Urothelium cell line (cell line): Measurements from ENCODE around the gene SRXN1.

ENCODE experiments used
- DNase-seq: peaks from one replicate; pipeline ENCODE4 v3.0.0; 2011; ENCODE audit warnings: low spot score, mixed read lengths
- FAIRE-seq: peaks from 2 replicates; lab custom pipeline; 2011; peaks lifted over from hg19 to GRCh38; lab: Jason Lieb, UNC

The SRXN1 gene

DNA sequence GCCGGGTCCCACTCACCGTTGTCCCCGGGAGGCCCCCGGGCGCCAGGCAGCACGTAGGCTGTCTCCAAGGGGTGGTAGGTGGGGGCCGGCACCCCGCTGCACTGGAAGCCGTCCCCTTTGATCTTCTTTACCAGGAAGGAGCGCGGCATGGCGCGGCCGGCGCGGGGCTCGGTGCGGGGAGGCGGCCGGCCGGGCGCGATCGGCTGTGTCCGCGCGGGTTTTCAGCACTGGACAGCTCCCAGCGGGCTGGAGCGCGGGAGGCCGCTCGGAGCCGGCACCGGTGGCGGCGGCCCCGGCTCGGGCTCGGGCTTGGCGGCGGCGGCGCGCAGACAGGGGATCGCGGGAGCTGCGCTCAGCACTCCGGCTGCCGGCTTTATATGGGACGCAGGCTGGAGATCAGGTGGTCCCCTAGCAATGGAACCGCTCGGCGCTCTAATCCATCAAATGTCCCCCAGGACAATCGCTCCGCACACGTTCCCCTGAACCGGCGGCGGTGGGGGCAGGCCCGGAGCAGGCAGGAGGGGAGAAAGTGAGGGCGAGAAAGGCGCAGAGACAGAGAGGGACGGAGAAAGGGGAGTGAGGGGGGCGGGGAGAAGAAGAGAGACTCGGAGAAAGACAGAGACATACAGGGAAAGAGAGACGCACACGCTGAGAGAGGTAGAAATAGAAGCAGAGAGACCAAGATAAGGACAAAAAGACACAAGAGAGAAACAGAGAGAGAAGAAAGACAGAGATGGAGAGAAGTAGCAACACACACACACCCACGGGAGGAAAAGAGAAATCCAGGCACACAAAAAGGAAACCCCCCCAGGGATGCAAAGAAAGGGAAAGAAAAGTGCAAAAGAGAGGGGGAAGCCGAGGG, 22.7 kb upstream of the SRXN1 start, which contains the start of gene SCRT2:
TSS of gene SCRT2 (minus strand) at position 350 of the 862 bp plus-strand sequence. CDS start at position 149, 201 bp downstream.
- FAIRE-seq: no peak
- peak; percentile 88 for DNase-seq

DNA sequence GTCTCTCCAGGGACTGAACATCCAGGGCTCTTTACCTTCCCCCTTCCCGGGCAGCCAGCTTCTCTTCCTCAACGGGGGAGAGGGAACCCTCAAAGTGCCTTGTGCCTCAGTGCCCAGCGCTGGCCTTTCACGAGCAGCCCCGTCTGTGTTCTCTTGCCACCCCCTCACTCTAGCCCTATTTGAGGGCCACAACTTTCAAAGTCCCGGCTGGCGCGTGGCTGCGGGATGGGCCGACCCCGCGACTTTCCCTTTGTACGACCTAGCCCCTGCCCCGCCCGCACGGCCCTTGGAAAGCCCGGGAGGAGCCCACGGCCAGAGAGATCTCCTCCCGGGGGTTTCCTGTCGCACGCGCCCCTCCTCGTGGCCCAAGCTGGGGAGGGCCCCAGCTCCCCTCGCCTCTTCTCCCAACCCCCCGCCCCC, 22.0 kb upstream of the SRXN1 start:
- no peak for DNase-seq
- FAIRE-seq: no peak

DNA sequence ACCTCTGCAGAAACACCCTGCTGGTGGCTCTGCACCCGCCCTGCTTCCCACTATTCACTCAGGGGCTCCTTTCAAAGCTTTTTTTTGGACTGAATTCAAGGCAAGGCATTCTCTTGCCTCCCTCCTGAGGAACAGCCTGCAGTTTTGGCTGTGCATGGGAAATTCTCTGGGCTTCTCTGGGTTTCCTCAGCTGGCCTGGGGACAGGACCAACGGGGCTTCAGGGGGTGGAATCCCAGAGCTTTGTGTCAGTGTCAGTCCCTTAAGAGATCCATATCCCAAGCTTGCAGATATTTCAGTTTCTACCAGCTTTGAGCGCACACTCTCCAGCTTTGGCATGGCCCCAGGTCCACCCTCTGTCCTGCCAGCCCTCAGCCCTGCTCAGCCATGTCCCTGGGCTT, 20.6 kb upstream of the SRXN1 start:
- no peak for DNase-seq
- no peak for FAIRE-seq

DNA sequence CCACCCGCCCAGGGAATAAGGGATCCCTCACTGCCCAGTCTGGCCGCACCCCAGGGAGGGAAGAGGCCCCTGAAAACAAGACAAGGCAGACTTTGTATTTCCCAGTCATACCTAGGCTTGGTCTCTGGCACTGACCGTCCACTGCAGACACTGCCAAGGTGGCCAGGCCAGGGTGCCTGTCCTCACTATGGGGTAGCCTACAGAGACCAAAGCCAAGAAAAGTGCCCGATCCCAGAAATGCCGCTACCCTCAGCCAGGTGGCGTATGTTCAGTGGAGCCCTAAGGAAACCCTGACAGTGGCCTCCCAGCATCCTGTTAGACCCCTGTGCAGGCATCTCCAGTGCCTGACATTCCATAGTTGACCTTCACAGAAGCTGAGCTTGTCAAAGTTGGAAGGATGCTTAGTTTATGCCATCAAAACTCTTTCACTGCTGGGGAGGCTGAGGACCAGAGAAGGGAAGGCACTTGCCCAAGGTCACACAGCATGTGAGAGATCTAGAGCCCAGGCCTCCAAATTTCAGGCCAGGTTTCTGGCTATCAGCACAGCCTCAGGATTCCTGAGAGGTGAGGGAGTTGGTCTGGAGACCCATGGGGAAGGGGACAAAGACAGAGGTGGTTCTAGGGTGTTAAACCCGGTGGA, 20.1 kb upstream of the SRXN1 start:
- FAIRE-seq: no peak

DNA sequence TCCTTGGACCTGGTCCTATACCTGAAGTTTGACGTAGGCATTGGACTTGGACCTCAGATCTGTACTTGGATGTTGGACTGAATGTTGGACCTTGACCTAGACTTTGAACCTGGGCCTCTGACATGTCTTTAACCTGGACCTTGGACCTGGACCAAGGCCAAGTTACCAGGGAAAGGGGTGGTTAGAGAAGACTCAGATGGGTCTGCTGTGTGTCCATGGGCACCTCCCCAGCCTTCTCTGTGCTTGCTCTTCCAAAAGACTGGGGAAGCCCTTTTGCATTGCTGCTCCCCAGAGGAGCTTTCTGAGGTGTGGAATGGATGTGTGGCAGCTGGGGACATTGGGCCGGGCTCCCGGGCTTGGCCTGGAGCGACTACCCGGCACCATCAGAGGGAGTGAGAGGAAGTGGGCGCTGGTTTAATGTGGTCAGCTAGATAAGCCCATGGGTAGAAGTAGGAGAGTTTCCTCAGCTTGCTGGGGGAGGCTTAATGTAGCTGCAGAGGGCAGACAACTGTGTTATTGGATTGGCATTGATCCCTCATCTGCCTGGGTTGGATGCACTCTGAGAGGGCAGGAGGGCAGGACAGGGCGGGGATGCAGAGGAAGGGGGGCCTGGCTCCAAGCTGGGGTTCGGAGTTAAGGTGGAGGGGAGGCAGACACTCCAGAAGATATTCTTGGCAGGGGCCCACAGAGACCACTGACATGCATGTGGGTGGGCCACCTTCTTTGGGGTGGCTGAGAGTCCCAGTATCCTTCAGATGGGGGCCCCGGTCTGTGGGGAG, 18.4 kb upstream of the SRXN1 start:
- FAIRE-seq (no peak), DNase-seq (no peak)

More for the DNA sequence above, 20.1 kb upstream of the SRXN1 start:
- DNase-seq: no peak

DNA sequence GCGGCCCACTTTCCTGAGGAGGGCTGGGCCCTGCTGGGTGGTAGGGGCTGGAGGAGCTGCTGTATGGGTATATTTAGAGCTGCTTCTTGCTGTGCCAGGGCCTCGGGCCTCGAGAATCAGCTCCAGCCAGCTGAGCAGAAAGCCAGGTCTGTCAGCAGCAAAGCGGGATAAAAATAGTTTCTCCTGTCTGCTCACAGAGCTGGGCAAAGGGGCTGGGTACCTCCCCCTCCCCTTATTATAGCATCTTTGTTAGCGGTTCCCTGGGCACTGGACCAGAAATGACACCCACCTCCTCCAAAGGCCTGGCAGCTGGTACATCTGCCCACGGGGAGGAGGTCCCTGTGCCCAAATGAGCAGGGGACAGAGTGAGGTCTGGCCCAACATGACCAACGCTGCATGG, 16.6 kb upstream of the SRXN1 start:
- FAIRE-seq: no peak
- no peak for DNase-seq

DNA sequence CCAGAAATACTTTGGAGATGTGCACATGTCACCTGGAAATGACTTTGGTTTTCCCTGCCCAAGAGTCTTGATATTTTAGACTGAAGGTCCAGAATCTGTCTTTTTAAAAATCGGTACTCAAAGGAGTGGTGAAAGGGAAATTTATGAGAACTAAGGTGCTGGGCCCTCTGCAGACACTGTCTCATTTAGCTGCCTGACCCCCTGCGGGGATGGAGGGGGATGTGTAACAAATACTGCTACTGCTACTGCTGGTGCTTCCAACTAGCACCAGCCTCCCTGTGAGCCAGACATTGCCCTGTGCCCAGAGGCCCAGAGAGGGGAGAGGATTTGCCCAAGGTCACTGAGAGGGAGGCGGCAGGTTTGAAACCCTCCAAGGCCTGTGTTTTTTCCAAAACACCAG, 15.6 kb upstream of the SRXN1 start:
- DNase-seq (no peak), FAIRE-seq (no peak)

DNA sequence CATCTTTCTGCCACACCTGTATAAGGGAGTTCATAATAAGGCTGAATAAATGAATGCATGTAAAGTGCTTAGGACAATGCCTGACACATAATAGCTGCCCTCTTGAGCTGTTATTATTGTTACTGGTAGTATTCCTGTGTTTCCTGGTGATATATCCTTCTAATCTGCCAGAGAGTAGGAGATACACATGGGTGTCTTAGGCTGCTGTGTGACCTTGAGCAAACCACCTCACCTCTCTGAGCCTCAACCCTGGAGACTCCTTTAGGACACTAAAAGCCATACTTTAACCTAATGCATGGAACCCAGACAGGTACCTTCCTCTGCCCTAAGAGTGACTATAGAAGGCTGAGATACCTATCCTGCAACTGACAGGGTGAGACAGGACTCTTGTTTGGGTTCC, 15.1 kb upstream of the SRXN1 start:
- DNase-seq: no peak
- no peak for FAIRE-seq

DNA sequence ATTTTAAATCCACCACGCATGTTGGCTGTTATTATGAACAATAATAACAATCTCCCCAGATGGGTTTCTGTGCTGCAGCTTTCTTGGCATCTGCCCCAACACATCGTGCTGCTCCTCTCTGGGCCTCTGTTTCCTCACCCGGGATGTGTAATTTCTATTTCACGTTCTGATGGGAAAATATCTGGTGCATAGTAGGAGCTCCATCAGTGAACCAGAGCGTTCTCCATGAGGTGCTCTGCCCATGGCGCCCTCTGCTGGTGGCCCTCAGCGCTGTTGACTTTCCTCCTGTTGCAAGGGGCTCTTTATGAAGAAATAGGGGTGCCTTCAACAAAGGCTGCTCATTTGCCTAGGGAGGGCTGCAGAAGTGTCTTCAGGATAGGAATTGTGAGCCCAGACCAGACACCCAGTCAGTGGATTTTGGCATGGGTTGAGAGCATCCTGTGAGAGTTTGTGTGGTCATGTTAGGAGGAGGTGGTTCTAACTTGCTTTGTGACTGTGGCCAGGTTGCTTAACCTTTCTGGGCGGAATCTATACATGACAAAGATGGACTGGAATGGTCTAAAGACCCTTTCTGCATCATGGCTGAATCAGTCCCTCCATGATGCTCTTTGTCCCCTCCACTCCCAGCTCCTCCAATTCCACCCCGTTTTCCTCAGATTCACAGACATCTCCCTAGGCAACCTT, 14.5 kb upstream of the SRXN1 start:
- DNase-seq: peak; percentile 57
- no peak for FAIRE-seq

DNA sequence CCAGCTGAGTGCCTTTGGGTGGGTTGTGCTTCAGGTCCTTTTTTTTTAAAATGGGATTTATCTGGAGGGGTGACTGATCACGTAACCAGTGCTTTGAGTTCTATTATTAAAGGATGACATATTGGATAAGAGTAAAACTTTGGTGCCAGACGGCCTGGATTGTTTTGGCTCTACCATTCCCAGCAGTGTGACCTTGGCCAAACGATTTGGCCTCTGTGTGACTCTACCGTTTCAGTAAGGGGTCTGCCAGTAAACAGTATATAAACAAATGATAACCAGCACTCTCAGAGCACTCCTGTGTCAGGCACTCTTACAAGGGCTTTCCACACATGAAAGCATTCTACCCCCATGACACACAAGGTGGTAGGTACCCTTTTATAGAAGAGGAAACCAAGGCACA, 13.9 kb upstream of the SRXN1 start:
- DNase-seq (no peak), FAIRE-seq (no peak)

DNA sequence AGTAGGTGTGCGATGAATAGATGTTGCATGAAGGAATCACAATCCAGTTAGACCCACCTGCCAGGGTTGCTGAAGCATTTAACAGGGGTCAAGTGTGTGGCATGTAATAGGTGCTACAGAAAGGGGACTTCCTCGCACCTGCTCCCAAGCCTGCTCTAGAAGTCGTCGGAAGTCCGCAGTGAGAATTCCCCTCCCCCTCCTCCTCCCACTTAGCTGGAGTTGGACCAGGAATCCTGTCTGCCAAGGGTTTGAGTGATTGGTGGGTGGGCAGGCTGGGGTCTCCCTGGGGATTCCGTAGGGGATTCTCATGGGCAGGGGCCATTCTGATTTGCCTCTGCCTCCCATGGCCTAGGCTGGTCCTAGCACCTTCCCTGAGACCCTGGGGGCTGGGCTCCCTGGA, 12.3 kb upstream of the SRXN1 start:
- DNase-seq (no peak), FAIRE-seq (no peak)

DNA sequence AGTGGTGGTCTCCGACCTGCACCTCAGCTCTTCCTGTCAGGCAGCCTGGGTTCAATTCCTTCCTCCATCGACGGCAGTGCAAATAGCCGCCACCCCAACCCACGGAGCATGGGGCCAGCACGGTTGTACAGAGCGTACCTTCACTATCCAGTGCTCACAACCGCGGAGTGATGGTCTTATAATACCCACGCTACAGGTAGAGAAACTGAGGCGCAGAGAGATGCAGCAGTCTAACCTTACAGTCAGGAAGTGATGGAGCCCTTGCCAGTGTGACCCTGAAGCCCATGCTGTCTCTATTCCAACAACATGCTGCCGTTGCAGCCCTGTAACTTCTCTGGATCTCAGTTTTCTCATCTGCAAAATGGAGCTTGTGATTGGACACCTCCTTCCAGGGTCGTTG, 11.6 kb upstream of the SRXN1 start:
- no peak for DNase-seq
- no peak for FAIRE-seq

DNA sequence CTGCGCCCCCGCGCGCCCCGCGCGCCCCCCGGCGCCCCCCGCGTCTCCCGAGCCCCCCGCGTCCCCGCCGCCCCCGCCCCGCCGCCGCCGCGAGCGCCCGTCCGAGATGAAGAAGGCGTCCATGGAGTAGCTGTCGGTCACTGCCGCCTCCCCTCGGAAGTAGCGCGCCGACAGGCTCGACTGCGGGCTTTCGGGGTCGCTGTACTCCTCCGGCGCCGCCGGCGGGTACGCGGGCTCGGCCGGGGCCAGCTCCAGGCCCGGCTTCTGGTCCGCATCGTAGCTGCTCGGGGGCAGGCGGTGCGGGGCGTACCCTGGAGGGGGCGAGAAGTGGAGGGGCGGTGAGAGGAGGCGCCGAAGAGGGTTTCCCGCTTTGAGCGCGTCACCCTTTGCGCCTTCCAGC, 11.2 kb upstream of the SRXN1 start:
- DNase-seq (no peak), FAIRE-seq (no peak)

DNA sequence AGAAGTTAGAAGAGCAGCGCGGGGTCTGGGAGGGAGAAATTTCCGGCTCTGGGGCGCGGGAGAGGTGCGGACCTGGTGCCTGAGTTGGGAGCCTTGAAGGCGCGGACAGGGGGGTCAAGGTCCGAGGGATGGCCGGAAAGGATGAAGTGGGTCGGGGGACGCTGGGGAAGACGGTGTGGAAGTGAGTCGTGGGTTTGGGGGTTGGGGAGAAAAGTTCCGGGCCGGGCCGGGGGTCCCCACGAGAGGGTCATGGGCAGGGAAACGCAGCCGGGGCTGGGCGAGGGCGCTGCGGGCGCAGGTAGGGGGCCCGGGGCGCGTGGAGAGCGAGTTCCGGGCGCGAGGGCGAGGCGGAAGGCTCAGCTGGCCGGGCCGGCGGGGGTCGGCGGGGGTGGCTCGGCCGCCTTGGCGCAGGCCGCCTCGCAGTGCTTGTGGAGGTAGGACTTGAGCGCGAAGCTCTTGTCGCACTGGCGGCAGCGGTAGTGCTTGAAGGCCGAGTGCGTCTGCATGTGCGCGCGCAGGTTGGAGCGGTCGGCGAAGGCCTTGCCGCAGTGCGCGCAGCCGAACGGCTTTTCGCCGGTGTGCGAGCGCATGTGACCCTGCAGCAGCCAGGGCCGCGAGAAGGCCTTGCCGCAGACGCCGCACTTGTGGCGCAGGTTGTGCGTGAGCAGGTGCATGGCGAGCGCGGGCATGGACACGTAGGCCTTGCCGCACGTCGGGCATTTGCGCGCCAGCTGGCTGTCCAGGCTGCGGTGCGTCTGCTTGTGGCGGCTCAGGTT, 10.5 kb upstream of the SRXN1 start:
- FAIRE-seq (no peak), DNase-seq (no peak)

DNA sequence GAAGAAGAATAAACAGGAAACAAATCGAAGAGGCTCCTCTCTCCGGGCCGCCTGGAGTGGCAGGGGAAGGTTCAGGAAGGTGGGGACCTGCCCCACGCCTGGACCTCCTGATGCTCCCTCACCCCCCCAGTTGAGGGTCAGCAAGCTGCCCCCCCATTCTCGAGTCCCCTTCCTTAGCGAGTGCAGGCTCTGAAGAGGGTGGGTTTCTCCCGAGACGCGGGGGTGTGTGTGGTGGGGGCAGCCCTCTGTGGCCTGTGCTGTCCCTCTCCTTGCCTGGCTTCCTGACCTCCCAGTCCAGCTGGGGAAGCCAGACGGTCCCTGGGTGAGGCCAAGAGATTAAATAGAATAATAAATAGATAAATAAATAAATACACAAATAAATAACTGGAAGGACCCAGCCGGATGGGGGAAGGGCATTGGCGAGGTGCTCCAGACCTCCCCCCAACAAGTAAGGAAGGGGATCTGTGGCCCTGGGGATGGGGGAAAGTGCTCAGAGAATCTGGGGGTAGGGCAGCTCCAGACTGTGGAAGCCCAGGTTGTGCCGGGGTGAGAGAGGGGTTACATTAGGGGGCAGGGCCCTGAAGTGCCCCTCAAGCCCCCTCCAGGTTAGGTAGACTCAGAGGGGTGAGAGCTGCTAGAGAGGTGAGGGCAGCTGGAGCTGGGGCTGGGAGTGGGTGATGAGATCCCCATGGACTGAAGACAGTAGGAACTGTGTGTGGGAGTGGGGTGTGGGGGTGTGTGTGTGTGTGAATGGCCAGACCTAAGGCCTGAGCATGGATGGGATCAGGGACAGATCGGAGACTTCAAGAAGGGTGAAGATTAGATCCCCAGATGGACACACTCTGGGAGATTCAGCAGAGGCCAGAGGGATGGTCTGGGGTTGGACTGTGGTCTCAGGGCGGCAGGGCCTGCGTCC, 9.5 kb upstream of the SRXN1 start:
- DNase-seq (no peak), FAIRE-seq (no peak)

DNA sequence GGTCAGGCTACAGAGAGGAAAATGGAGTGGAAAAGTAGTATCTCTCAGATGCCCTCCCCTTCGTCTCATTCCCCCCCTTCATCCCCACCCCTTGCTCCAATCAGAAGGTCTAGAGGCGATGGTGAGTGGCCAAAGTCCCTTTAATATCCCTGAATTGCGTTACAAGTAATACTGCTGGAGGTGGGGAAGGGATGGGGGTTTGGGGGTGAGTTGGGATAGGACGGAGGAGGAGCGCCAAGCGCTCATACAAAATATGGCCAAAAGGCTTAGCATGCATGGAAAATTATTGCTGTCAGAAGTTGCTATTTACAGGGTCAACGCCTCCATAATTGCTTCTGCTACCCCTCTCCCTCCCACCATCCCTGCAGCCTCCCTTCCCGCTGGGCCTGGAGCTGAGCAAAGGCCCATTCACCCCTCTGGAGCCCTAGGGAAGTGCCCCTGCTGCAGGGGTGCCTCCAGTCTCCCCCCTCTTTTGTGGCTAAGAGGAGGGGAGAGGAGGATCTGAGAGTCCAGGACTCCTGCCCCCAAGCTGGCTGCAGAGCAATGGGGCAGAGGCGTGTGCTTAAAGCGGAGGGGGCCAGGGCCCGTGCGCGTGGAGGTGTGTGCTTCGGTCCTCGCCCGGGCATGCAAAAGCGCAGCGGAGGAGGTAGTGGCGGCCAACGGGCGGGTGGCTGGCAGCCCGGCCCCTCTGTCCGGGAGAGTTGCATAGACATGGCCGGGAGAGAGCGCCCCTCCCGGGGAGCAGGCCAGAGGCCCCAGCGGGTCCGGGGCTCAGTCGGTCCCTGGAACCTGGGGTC, 8.7 kb upstream of the SRXN1 start:
- FAIRE-seq (no peak), DNase-seq (no peak)

DNA sequence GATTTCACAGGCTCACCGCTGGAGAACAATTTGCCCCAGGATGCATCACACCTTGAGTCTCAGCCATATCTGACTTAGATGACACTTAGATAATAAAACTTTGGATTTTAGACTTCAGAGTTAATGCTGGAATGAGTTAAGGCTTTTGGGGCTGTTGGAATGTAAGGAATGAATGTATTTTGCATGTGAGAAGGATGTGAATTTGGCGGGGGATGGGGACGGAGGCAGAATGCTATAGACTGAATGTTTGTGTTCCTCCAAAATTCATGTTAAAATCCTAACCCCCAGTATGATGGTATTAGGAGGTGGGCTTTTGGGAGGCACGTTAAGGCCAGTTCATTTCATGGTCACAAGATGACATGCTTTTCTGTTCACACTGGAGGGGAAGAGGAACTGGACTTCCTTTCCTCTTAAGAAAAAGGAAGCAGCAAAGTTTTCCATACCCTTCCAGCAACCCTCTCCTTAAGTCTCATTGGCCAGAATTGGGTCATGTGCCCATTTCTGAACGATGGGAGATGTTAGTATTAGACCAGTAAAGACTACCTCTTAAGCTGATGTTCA, 5.8 kb upstream of the SRXN1 start:
- FAIRE-seq (no peak), DNase-seq (no peak)

DNA sequence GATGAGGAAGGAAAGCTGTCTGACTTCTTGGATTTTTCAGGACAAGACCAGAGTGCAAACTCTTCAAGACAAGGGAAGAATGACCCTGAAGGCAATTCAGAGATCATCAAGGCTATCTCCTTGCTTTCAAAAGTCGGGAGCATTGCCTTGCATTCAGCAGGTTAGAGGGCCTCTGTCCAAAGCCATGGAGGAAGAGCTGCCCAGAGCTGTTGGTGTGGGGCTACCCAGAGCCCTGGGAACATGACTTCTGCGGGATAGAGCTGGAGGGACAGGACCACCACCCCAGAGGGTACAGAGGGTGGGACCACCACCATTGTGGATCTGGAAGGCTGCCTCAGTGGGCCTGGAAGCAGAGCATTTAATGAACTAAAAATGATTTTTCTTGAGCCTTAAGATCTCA, 5.2 kb upstream of the SRXN1 start:
- DNase-seq (no peak), FAIRE-seq (no peak)
